ENCODE data around the gene PLA2G4E.

The PLA2G4E gene, protein sequence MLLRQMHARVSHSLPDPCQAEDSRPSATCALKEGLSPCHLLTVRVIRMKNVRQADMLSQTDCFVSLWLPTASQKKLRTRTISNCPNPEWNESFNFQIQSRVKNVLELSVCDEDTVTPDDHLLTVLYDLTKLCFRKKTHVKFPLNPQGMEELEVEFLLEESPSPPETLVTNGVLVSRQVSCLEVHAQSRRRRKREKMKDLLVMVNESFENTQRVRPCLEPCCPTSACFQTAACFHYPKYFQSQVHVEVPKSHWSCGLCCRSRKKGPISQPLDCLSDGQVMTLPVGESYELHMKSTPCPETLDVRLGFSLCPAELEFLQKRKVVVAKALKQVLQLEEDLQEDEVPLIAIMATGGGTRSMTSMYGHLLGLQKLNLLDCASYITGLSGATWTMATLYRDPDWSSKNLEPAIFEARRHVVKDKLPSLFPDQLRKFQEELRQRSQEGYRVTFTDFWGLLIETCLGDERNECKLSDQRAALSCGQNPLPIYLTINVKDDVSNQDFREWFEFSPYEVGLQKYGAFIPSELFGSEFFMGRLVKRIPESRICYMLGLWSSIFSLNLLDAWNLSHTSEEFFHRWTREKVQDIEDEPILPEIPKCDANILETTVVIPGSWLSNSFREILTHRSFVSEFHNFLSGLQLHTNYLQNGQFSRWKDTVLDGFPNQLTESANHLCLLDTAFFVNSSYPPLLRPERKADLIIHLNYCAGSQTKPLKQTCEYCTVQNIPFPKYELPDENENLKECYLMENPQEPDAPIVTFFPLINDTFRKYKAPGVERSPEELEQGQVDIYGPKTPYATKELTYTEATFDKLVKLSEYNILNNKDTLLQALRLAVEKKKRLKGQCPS

DNA sequence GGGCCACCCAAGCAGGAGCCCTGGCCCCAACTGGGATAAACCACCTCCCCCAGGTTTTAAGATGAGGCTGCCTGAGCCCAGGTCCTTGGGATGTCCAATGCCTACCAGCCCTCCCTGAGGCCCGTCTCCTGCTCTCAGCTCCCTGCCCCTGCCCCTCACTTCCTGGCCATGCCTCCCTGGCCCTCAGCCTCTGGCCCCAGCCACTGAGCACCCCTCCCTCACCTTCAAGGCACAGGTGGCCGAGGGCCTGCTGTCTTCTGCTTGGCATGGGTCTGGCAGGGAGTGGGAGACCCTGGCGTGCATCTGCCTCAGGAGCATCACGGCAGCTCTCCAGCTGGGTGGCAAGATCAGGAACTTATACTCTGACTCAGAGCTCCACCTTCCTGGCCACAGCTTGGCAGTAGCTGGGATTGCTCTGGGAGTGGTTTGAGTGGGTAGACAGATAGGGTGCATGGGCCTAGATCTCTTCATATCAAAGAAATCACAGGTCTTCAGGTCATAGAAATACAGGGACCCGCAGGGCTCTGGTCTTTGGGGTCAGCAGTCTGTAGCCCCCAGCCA is at the start of gene PLA2G4E:
TSS of gene PLA2G4E (minus strand) at position 330 of the 561 bp plus-strand sequence. CDS start at position 318, 12 bp downstream.
- DNase-seq, result no peak

DNA sequence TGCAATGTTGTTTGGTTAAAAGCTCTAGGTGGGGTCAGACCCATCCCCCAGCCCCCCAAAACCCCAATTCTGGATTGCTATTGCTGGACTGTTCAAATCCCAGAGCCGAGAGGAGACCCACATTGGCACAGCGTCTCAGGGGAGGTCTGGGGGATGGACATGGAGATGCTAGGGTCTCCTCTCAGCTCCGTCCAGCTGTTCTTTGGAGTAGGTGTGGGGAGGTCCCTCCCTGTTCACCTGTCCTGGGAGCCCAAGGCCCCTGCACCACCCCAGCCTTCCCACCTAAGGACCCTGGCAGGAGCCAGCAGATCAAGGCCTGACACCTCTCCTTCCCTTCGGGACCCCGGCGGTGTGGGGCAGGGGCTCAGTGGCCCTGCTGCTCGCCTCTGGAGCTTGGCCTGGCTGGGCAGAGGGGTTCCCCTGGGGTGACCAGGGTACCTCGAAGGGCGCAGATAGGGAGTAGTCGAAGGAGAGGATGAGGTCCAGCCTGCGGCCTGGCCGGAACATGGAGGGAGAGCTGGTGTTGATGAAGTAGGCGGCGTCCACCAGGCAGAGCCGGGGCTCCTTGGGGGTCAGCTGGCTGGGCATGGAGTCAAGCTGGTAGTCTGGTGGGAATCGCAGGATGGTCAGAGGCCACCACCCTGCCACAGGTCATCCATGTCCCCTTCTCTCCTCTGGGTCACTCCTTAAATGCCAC is 49.6 kb upstream of the PLA2G4E start:
- no peak for DNase-seq

DNA sequence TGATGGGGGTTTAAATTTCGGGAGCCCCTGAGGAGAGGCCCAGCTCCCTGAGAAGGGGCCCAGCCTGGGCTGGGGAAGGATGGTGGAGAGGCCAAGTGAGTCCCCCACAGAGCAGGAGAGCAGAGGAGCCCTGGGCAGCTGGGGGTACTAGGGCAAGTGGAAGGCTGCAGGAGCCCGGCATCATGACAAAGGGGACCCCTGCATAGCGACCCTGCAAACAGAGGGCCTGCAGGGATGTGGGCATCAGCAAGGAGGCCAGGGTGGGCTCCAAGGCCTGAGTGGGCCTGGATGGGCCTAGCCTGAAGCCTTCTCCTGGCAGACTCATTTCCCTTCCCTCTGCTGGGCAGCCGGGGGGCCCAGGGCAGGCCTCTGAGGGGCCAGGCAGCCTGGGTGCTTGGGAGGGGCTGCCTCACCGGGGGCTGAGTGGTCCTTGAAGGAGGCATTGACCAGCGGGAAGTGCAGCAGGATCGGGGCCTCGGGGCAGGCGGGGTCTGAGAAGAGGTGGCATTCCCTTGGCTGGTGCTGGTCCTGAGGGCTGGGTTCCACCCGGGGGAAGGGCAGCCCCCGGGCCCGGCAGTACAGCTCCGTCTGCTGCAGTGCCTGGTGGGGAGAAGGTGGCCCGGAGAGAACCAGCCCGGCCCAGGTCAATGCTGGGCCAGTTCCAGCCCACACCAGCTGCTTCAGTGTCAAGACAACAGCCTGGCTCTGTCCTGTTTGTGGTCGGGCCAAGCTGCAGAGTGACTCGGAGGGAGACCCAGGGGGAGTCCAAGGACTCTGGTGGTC is 48.8 kb upstream of the PLA2G4E start:
- DNase-seq, result no peak

DNA sequence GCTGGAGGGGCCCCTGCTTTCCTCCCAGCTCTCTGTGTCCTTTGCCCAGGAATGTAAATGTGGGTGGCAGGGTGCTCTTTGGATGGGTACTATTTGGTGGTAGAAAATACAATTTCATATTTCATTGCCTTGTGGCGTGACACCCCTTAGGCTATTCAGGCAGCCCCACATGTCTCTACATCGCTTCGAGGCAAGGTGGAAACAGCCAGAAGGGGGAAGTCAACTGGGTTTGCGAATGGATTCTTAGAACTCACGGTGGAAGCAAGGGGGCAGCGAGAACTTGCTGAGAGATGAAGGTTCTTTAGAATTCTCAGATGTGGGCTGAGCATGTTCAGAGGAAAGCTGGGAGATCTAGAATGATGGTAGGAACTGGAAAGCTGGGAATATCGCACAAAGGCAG is 48.2 kb upstream of the PLA2G4E start:
- no peak for DNase-seq

DNA sequence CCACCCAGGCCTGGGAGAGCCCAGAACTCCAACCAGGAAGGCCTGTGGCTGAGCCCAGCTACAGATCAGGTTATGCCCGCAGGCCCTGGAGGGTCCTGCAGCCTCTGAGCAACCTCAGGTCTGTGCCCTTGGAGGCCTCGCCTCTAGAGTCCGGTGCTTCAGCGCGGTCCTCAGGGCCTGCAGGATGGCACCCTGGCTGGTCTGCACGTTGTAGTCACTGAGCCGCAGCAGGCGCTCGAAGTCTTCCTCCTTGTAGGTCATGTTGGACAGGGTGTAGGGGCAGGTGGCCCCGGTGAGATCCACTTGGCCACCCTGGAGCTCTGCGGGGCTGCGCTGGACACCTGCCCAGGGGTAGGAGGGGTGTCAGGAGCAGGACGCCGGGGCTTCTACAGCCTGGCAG is 47.8 kb upstream of the PLA2G4E start:
- DNase-seq, result no peak

DNA sequence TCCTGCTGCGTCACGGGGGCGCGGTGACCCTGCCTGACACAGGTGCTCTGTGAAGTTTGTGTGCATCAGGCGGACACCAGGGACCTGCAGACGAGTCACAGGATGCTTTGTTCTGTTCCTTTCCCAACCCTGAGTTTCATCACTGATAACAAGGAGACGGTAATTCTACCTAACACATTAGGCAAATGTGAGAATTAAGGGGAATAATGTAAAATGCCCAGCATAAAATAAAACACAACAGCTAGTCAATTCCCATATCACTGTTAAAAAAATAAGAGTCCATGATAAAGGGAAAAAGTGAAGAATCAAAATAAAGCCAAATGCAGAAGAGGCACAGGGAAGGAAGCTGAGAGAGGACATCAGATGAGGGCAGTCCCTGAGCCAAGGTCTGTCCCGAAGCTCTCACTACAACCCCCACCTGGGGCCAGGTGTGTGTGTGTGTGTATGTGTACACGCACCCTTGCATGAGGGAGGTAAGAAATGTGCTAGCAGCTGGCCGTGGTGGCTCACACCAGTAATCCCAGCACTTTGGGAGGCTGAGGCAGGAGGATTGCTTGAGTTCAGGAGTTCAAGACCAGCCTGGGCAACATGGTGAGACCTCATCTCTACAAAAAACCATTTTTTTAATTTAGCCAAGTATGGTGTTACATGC is 46.0 kb upstream of the PLA2G4E start:
- DNase-seq, result no peak

DNA sequence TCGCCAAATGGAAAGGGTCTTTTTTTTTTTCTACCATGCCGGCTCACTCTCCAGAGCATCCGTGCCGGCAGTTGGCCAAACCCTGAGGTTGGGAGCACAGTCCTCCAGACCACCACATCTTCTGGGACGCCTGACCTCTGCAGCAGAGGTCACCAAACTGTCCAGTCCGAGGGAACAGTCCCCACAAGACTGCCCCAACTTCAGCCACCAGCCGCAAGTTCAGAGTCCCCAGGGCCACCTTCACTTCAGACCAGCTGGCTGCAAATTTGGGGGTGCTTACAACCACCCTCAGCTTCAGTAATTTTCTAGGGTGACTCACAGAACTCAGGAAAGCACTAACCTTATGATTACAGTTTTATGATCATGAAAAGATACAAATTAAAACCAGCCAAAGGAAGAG is 44.6 kb upstream of the PLA2G4E start:
- DNase-seq, result no peak

DNA sequence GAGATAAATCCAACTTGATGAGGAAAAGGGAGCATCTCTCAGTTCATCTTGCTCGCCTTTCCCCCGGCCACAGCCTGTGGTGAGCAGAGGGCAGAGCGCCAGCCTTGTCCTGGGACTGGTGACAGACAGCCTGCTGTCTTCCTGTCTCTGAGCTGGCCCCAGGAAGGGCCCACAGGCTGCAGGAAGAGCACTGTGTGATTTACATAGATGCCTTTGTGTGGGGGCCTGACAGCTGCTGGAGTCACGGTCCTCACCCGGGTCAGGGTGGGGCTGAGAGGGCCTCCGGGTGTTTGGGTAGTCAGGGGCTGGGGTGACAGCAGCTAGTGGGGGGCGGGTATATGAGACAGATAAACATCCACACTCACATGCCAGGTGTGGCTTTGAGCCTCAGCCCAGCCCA is 44.2 kb upstream of the PLA2G4E start:
- DNase-seq, result no peak

DNA sequence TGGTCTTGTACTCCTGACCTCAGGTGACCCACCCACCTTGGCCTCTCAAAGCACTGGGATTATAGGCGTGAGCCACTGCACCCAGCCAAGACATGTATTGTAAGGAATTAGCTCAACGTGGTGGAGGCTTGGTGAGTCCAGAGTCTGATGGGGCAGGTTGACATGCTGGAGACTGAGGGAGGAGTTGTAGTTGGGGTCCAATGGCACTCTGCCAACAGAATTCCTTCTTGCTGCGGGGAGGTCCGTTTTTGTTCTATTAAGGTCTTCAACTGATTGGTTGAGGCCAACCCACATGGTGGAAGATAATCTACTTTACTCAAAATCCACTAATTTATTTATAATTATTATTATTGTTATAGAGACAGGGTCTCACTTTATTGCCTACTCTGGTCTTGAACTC is 43.4 kb upstream of the PLA2G4E start:
- DNase-seq, result no peak

DNA sequence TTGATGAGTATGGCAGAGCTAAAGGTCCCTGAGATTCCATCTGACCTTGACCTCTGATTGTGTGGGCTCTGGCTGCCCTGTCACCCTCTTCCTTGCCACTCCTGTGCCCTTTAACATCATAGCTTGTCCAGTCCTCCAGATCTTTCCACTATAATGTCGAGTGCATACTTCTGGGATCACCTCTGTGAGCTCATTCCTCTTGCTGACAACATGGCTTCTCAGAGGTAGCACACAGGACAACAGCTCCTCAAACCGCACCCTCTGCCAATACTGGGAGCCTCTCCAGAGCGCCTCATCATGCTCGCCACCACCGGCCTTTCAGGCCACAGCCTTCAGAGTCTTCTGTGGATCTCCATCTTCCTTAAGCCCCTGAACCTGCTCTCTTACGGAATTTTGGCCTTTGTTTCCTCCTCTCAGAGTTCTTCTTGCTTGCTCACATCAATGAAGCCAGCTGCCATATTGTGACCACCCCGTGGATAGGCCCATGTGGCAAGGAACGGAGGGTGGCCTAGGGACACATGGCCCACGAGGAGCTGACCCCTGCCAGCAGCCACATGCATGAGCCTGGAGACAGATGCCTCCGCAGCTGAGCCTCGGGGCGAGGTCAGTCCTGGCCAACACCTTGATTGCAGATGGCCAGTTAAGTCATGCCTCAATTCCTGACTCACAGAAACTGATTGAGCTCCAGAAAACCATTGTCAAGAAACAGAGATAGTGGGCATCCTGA is 42.4 kb upstream of the PLA2G4E start:
- DNase-seq, result no peak

DNA sequence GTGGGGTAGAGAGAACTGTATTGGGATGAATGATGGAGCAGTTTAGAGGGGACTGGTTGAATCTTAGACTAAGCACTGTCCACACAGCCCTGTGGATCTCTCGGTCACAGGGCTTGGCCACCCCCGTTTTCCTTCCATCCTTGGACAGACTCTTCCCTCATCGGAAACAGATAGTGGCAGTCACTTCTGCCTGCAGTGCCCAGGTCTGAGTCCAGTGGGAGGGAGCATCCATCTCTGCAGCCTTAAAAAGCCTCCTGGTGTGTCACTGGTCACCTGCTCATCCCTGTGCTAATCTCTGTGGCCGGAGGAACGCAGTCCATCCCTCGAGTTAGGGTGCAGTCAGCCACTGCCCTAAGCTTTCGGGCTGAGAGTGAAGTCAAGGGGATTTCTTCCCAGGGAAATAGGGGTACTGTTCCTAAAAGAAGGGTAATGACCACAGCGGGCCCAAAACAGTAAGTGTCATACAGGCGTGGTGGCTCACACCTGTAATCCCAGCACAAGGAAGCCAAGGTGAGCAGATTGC is 41.5 kb upstream of the PLA2G4E start:
- no peak for DNase-seq

DNA sequence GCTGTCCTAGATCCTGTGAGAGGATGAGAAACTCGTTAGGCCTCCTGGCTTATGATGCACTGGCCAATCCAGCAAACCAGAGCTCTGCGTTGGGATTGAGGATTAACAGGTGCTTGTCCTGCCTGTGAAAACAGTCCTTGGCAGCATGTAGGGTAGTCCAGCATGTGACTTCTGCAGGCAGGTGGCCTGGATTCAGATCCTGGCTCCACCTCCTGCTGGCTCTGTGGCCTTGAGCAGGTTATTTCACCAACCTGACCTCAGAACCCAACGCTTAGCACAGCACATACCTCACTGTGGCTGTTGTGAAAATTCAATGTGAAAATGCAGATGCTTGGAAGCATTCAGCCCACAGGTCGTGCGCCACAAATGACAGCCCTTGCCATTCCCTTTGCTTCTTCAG is 40.0 kb upstream of the PLA2G4E start:
- DNase-seq, result no peak

DNA sequence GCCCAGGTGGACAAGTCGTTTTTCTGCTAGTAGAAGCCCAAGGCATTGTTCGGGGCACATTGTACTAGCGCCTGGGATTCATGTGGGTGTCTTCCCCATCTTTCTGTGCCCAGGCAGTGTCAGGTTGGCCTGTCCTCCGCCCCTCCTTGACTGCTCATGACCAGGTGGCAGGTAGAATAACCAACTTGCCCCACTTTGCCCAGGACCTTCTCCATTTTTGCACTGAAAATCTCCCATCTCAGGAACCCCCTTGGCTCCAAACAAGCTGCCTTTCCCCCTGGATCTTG is 39.6 kb upstream of the PLA2G4E start:
- DNase-seq, result no peak

DNA sequence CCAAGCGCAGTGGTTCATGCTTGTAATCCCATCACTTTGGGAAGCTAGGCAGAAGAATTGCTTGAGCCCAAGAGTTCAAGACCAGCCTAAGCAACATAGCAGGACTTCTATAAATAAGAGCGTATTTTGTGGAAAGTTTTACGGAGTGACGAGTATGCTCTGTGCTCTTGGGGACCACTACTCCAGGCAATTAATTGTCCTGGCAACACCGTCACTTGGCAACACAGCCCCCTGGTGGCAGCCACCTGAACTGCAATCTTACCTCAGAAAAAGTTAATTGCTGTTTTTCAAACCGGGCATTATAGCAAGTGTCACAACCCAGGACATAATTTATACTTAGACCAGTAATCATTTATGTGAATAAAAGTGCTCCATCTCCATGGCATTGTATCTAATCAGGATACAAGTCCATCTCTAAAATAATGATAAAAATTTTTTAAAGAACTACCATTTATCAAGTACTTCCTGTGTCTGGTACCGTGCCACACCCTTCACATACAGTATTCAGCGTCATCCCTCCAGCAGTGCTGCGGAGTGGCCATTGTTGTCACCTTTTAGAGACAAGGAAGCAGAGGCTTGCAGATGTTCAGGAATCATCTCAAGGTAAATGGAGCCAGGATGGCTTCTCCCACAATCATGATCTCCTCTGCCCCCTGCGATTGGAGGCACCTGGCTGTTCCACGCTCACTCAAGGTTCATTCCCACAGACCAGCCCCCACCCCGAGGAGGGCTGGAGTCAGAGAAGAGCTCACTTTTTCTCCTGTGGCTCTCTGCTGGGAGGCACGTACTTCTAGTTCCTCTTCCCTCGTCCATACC is 39.0 kb upstream of the PLA2G4E start:
- peak; percentile 79 for DNase-seq

DNA sequence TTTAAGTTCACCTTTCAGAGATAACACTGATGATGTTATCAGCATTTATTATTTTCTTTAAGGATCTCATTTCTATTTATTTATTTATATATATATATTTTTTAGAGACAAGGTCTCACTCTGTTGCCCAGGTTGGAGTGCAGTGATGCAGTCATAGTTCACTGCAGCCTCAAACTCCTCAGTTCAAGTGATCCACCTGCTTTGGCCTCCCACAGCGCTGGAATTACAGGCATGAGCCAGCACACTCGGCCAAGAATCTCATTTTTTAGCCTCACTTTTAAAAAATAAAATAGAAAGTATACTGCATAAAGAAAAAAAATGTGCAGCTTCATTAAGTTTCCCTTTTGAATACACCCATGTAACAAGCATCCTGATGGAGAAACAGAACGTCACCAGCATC is 37.9 kb upstream of the PLA2G4E start:
- no peak for DNase-seq

DNA sequence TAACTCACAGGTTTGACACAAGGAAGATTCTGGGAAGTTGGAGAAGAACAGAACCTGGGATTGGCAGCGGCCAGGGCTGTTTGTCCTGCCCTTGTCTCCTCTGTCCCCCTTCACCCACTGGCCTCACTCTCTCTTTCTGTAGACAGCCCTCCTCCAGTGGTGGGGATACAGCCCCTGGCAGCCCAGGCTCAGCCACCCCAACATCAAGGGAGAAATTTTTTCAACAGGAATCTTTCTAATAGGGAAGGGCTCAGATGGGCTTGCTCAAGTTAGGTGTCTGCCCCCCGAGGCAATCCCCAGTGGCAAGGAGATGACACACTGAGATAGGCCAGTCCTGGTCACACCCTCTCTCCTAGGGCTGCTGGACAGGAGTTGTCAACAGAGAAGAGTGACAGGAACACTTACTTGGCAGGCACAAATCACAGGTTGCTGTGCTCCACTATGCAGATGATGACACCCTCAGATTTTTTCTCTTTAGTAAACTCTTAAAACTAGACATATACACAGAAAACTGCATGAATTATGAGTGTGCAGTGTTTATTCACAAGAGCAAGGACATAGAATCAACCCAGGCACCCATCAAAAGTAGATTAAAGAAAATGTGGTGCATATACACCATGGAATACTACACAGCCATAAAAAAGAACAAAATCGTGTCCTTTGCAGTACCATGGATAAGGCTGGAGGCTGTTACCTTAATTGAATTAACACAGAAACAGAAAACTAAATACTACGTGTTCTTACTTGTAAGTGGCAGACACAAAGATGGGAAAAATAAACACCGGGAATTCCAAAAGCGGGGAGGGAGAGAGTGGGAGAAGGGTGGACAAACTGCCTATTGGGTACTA is 37.2 kb upstream of the PLA2G4E start:
- no peak for DNase-seq

DNA sequence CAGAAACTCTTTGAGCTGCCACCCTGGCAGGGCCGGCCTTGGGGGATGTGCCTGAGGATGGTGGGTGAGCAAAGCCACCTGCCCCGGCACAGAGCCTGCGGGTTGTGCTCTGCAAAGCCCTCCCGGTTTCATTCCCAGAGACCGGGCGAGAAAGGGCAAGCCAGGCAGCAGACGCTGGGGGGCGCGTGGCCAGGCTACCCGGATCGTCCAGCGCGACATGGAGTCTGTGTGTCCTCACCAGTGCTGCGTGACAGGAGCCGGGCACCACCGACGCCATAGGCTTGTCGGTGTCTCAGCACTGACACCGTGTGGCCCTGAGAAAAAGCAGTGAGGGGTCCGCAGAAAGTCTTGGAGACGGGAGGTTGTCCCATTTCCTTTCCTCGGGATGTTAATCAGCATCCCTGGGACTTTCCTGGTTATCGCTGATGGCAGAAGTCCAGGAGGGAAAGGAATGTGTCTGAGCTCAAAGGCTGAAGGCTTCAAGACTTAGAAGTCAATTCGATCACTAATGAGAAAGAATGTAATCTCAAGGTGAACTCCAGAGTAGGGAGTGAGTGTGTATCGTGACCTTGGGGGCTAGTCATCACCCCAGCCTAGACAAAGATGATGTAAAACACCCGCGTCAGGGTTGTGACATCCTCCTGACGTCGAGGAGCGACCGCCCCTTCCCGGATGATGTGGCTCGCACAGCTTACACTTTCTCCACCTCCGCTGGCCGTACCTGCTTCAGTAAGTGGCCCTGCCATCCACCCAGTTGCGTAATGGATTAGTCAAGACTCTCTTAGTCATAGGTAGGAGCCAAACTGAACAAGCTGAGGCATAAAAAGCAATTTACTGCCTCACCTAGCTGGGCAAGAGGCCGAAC is 36.3 kb upstream of the PLA2G4E start:
- peak; percentile 63 for DNase-seq

DNA sequence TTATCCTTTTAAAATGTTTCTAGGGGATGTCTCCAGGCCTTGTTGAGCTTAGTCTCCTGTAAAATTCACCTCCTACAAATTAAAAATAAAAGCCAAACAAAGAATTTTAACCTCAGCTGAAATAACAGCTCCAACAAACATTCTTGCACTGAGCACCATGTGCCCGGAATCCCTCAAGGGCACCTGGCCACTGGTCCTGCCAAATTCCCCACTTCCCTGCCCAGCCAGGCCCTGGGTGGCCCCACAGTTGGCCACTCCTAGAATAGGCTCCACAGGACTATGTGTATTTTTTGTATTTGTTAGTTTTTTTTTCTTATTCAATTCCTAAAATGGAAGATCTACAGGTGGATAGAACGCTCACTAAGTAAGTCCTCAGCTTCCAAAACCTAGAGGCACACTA is 33.1 kb upstream of the PLA2G4E start:
- no peak for DNase-seq

Data from stimulated activated CD4-positive, alpha-beta T cell treated with anti-CD3 and anti-CD28 coated beads, Interleukin-15, amount 100 ng/mL, for 24 hours (primary cell).